Measurements from ENCODE around the gene TBC1D22A.

TBC1D22A gene

GRCh38 chr22:47065756-47066615 is 303.5 kb downstream of the TBC1D22A start:
- no peak for DNase-seq

- DNase-seq: no peak
Observed at GRCh38 chr22:47066616-47066905, 304.1 kb downstream of the TBC1D22A start.

GRCh38 chr22:47067321-47067890 is 305.0 kb downstream of the TBC1D22A start:
- no peak for DNase-seq

GRCh38 chr22:47067911-47068625 is 305.6 kb downstream of the TBC1D22A start:
- no peak for DNase-seq

GRCh38 chr22:47068626-47068996 is 306.2 kb downstream of the TBC1D22A start:
- DNase-seq: no peak

GRCh38 chr22:47069270-47069669 is 306.8 kb downstream of the TBC1D22A start:
- DNase-seq: no peak

- no peak for DNase-seq
Observed at GRCh38 chr22:47071078-47071806, 308.8 kb downstream of the TBC1D22A start.

GRCh38 chr22:47071807-47072641 is 309.6 kb downstream of the TBC1D22A start:
- no peak for DNase-seq

- no peak for DNase-seq
Observed at GRCh38 chr22:47072642-47072967, 310.2 kb downstream of the TBC1D22A start.

- DNase-seq: no peak
Observed at GRCh38 chr22:47073075-47073474, 310.6 kb downstream of the TBC1D22A start.

- no peak for DNase-seq
Observed at GRCh38 chr22:47074105-47074504, 311.7 kb downstream of the TBC1D22A start.

GRCh38 chr22:47075568-47075967 is 313.1 kb downstream of the TBC1D22A start:
- DNase-seq: no peak

- DNase-seq: no peak
Observed at GRCh38 chr22:47076758-47077157, 314.3 kb downstream of the TBC1D22A start.

- DNase-seq: no peak
Observed at GRCh38 chr22:47080100-47080499, 317.6 kb downstream of the TBC1D22A start.

GRCh38 chr22:47082505-47082904 is 320.1 kb downstream of the TBC1D22A start:
- no peak for DNase-seq

- DNase-seq: no peak
Observed at GRCh38 chr22:47083379-47083986, 321.0 kb downstream of the TBC1D22A start.

GRCh38 chr22:47084226-47084625 is 321.8 kb downstream of the TBC1D22A start:
- DNase-seq: no peak

GRCh38 chr22:47086596-47087248 is 324.3 kb downstream of the TBC1D22A start:
- DNase-seq: no peak

- no peak for DNase-seq
Observed at GRCh38 chr22:47088480-47089158, 326.2 kb downstream of the TBC1D22A start.

GRCh38 chr22:47089374-47089773 is 326.9 kb downstream of the TBC1D22A start:
- DNase-seq: no peak
